Astrocyte (in vitro differentiated cells and primary cell): ENCODE results near the gene KATNB1.

ENCODE experiments used
- EZH2 ChIP-seq: IDR thresholded peaks from 2 replicates; pipeline ENCODE4 v1.6.1; 2012; ENCODE audit warnings: mild to moderate bottlenecking, low read length, inconsistent platforms; ENCODE audit not compliant: insufficient read depth
- TF ChIP-seq, protein P1 (sequence below): IDR thresholded peaks from 2 replicates; pipeline ENCODE4 v1.5.1; 2011; ENCODE audit warnings: low read depth, mild to moderate bottlenecking, inconsistent platforms, low read length, moderate library complexity; ENCODE audit not compliant: insufficient read depth

DNA sequence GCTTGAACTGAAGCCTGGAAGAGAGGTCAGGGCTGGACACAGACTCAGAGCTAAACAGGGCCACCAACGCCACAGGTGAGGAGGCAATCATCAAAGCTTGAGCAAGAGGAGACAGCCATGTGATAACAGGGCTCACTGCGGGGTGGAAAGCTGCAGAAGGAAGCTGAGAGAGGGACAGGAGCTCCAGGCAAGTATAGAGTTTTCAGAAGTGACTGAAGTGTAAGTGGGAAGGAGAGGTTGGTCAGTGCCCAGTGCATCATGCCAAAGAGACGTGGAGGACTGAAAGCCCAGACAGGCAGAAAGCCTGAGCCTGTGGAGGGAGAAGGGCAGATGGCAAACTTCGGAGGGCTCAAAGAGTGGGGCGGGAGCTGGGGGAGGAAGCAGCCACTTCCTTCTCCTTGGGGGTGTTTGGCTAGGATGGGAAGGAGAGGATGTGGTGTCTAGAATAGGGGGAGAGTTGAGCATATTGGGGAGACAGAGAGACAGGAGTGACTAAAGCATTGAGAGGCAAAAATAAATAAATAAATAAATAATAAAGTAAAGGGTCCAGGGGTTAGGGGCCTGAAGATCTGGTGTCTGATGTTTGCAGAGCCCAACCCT lies 64.1 kb downstream of the KATNB1 start:
- TF ChIP-seq EZH2 = no peak
- TF ChIP-seq, protein P1, sequence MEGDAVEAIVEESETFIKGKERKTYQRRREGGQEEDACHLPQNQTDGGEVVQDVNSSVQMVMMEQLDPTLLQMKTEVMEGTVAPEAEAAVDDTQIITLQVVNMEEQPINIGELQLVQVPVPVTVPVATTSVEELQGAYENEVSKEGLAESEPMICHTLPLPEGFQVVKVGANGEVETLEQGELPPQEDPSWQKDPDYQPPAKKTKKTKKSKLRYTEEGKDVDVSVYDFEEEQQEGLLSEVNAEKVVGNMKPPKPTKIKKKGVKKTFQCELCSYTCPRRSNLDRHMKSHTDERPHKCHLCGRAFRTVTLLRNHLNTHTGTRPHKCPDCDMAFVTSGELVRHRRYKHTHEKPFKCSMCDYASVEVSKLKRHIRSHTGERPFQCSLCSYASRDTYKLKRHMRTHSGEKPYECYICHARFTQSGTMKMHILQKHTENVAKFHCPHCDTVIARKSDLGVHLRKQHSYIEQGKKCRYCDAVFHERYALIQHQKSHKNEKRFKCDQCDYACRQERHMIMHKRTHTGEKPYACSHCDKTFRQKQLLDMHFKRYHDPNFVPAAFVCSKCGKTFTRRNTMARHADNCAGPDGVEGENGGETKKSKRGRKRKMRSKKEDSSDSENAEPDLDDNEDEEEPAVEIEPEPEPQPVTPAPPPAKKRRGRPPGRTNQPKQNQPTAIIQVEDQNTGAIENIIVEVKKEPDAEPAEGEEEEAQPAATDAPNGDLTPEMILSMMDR = no peak
